Trophoblast cell (in vitro differentiated cells and primary cell): ENCODE results near the gene RNF168. TPM values are rescaled to one million over a fixed set of nuclear protein-coding genes. Genes with fewer than 3 reads are reported as not detected.
A peak's percentile ranks its signal among the peaks of the same experiment; 100 is the strongest.
"Not testable (repeated sequence)": the region's sequence is repeated elsewhere in the genome, so short reads cannot be mapped to it uniquely, and the experiment has no call there.

Experiments
- DNase-seq, 2 donors: peaks; one replicate each; pipeline ENCODE4 v3.0.0-alpha.2; 2016
- H2AFZ ChIP-seq: 2 replicates; pipeline ENCODE4 v1.6.1; 2013; ENCODE audit warnings: low read length, moderate library complexity, mild to moderate bottlenecking; ENCODE audit not compliant: insufficient read depth, poor library complexity
- H2AK5ac ChIP-seq: 2 replicates; pipeline ENCODE4 v1.6.1; 2013; ENCODE audit warnings: mild to moderate bottlenecking, low read length
- H2BK120ac ChIP-seq: 2 replicates; pipeline ENCODE4 v1.6.1; 2013; ENCODE audit warnings: low read length, mild to moderate bottlenecking, moderate library complexity; ENCODE audit not compliant: insufficient read depth, poor library complexity
- H2BK12ac ChIP-seq: 2 replicates; pipeline ENCODE4 v1.6.1; 2013; ENCODE audit warnings: mild to moderate bottlenecking, low read length, moderate library complexity
- H2BK5ac ChIP-seq: 2 replicates; pipeline ENCODE4 v1.6.1; 2013; ENCODE audit warnings: low read length, low read depth, moderate library complexity, mild to moderate bottlenecking; ENCODE audit not compliant: poor library complexity
- H3K14ac ChIP-seq: 2 replicates; pipeline ENCODE4 v1.6.1; 2013; ENCODE audit warnings: mild to moderate bottlenecking, low read length
- H3K18ac ChIP-seq: 2 replicates; pipeline ENCODE4 v1.6.1; 2013; ENCODE audit warnings: mild to moderate bottlenecking, low read length
- H3K23ac ChIP-seq: 2 replicates; pipeline ENCODE4 v1.6.1; 2013; ENCODE audit warnings: low read length
- H3K27ac ChIP-seq: 2 replicates; pipeline ENCODE4 v1.5.1; 2013; ENCODE audit warnings: low read depth, mild to moderate bottlenecking, inconsistent platforms, low read length, moderate library complexity
- H3K27me3 ChIP-seq: 2 replicates; pipeline ENCODE4 v1.6.1; 2013; ENCODE audit warnings: inconsistent platforms, mild to moderate bottlenecking, low read length, moderate library complexity; ENCODE audit not compliant: insufficient read depth
- H3K36me3 ChIP-seq, 2 experiments: 1 replicate in 1 of 2; 2 replicates in 1 of 2; pipeline ENCODE4 v1.6.1; 2013; ENCODE audit warnings: low read length in 2 of 2, mild to moderate bottlenecking in 2 of 2, moderate library complexity in 1 of 2; ENCODE audit not compliant: insufficient read depth in 2 of 2, control insufficient read depth in 1 of 2
- H3K4ac ChIP-seq: 2 replicates; pipeline ENCODE4 v1.6.1; 2013; ENCODE audit warnings: low read depth, mild to moderate bottlenecking, low read length, moderate library complexity
- H3K4me1 ChIP-seq, 2 experiments: 1 replicate in 1 of 2; 2 replicates in 1 of 2; pipeline ENCODE4 v1.6.1; 2013; ENCODE audit warnings: low read length in 2 of 2, mild to moderate bottlenecking in 2 of 2, moderate library complexity in 1 of 2; ENCODE audit not compliant: insufficient read depth in 2 of 2, control insufficient read depth in 1 of 2
- H3K4me2 ChIP-seq: 2 replicates; pipeline ENCODE4 v1.6.1; 2013; ENCODE audit warnings: inconsistent platforms, mild to moderate bottlenecking, low read length, moderate library complexity
- H3K4me3 ChIP-seq: 2 replicates; pipeline ENCODE4 v1.5.1; 2013; ENCODE audit warnings: mild to moderate bottlenecking, low read depth, low read length, inconsistent platforms
- H3K79me1 ChIP-seq: one replicate; pipeline ENCODE4 v1.6.1; 2013; ENCODE audit warnings: low read length
- H3K79me2 ChIP-seq: 2 replicates; pipeline ENCODE4 v1.6.1; 2013; ENCODE audit warnings: low read length, mild to moderate bottlenecking; ENCODE audit not compliant: control insufficient read depth, insufficient read depth, poor library complexity
- H3K9ac ChIP-seq: 2 replicates; pipeline ENCODE4 v1.6.1; 2013; ENCODE audit warnings: mild to moderate bottlenecking, low read length
- H3K9me3 ChIP-seq: 2 replicates; pipeline ENCODE4 v1.6.1; 2013; ENCODE audit warnings: low read depth, mild to moderate bottlenecking, control low read depth, inconsistent platforms, low read length; ENCODE audit not compliant: insufficient read depth
- H4K12ac ChIP-seq: 2 replicates; pipeline ENCODE4 v1.6.1; 2013; ENCODE audit warnings: low read depth, mild to moderate bottlenecking, low read length, moderate library complexity
- H4K8ac ChIP-seq: 2 replicates; pipeline ENCODE4 v1.6.1; 2013; ENCODE audit warnings: low read depth, mild to moderate bottlenecking, low read length, moderate library complexity
- H4K91ac ChIP-seq: one replicate; pipeline ENCODE4 v1.6.1; 2013; ENCODE audit warnings: low read depth, mild to moderate bottlenecking, low read length, moderate library complexity
- WGBS: extraction: QIAGEN DNeasy Blood & Tissue Kit; methylation state at CpG from one replicate; pipeline ENCODE4 v1.1.7; 2013; ENCODE audit warnings: missing lambda C conversion rate; ENCODE audit not compliant: insufficient read length, insufficient coverage; ENCODE audit errors: extremely low coverage; 5-methylcytosine and 5-hydroxymethylcytosine counted together
- polyA plus RNA-seq: library from polyadenylated mRNA; stranded (reverse); fragments of 200-250 nt; gene quantifications from 2 replicates; pipeline ENCODE4 v1.2.3, GENCODE V29; 2013

Gene RNF168, protein sequence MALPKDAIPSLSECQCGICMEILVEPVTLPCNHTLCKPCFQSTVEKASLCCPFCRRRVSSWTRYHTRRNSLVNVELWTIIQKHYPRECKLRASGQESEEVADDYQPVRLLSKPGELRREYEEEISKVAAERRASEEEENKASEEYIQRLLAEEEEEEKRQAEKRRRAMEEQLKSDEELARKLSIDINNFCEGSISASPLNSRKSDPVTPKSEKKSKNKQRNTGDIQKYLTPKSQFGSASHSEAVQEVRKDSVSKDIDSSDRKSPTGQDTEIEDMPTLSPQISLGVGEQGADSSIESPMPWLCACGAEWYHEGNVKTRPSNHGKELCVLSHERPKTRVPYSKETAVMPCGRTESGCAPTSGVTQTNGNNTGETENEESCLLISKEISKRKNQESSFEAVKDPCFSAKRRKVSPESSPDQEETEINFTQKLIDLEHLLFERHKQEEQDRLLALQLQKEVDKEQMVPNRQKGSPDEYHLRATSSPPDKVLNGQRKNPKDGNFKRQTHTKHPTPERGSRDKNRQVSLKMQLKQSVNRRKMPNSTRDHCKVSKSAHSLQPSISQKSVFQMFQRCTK
- 16.5 and 17.0 TPM in 2 replicates for polyA plus RNA-seq

DNA sequence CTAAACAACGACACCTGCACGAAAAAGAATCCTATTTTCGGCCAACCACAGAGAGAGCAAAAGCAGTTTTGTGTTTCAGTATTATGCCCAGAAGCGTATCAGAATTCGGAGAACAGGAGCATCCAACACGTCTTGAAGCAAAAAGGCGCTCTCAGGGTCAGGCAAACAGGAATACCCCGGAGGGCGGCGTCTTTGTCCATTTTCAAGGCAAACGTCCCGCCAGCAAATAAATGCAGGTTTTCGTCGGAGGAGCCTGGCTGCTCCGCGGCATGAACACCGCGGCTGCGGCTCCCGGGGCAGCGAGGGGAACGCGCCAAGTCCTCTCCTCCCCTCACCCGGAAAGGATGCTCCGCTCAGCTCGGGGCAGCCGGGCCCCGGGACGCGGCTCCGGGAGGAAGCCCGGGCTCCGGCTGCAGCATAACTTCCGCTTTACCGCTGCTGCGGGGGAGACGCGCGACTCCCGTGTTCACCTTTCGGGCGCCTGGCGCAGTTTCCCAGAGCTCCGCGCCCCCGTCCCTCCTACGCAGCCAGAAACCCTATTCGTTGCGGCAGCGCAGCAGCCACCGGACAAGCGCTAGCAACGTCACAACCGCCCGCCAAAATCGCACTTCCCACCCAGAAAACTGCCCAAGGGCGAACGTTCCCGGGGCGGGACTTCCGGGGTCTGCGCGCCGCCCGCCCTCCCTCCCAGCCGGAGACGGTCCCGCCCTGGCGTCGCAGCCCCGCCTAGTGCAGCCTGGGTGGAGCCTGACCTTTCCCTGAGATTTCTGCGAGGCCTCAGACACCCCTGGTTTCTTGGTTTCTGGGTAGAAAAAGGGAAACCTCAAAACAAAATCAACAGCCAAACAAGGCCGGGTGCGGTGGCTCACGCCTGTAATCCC lies at the start of gene RNF168:
RNF168 (minus strand) TSS at position 573 of the 881 bp plus-strand sequence. CDS start 595 bp downstream, outside the sequence.
- H3K9me3 ChIP-seq = no peaks in the 10 kb centered on the region
- peak within 1 kb of the TSS; percentile 95 for H3K27ac ChIP-seq
- peak within 1 kb of the TSS; percentile 97 for H3K14ac ChIP-seq
- peak within 1 kb of the TSS; percentile 97 for H2BK5ac ChIP-seq
- H2BK120ac ChIP-seq = peak within 1 kb of the TSS; percentile 96
- H3K79me2 ChIP-seq = peaks cover 28% of the 10 kb centered on the region
- peak within 1 kb of the TSS; percentile 94 for H4K8ac ChIP-seq
- H3K9ac ChIP-seq = peak within 1 kb of the TSS; percentile 83
- peak; percentile 90 to 97 for DNase-seq
- no CpG with 5 or more reads among the region's 75 CpGs for WGBS
- H3K4ac ChIP-seq = peak within 1 kb of the TSS; percentile 99
- H2AK5ac ChIP-seq = peak within 1 kb of the TSS; percentile 88
- H3K36me3 ChIP-seq = no peaks in the 10 kb centered on the region
- peak within 1 kb of the TSS; percentile 84 for H3K4me3 ChIP-seq
- peaks cover 25% of the 10 kb centered on the region for H3K79me1 ChIP-seq
- peak within 1 kb of the TSS; percentile 91 for H4K12ac ChIP-seq
- H3K27me3 ChIP-seq = no peaks in the 10 kb centered on the region
- peak within 1 kb of the TSS; percentile 92 for H4K91ac ChIP-seq
- H2BK12ac ChIP-seq = peak within 1 kb of the TSS; percentile 95
- H3K4me1 ChIP-seq = peaks cover 5% of the 10 kb centered on the region in 2 experiments
- peak within 1 kb of the TSS; percentile 65 for H3K4me2 ChIP-seq
- peak within 1 kb of the TSS; percentile 99 for H2AFZ ChIP-seq
- no peak within 1 kb of the TSS for H3K23ac ChIP-seq
- H3K18ac ChIP-seq = peak within 1 kb of the TSS; percentile 98

DNA sequence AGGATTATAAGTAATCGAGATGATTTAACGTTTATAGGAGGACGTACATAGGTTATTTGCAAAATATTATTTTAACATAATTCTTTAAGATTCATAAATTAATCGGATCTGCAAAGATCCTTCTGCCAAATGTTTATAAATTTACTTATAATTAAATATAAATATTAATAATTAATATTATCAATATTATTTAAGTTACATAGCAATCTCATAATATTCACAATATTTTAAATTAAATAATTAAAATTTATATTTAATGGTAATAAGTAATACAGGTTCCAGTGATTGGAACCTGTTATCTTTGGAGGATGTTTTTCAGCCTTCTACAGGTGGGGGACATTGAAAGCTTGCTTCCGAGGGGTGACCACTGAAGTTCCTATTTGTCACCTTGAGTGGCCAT lies 48.7 kb upstream of the RNF168 start:
- Histone ChIP-seq H2BK12ac (no peak overlapping the region), H3K9me3 (peaks cover 7% of the 10 kb centered on the region), H3K14ac (no peak overlapping the region), H3K27me3 (no peaks in the 10 kb centered on the region), H3K79me1 (no peaks in the 10 kb centered on the region), H3K18ac (no peak overlapping the region), H2BK5ac (no peak overlapping the region), H3K4ac (no peak overlapping the region), H2AK5ac (no peak overlapping the region), H2AFZ (no peak overlapping the region), H4K91ac (no peak overlapping the region), H3K4me3 (no peak overlapping the region), H3K36me3 (no peaks in the 10 kb centered on the region), H3K4me2 (no peak overlapping the region), H3K4me1 (no peaks in the 10 kb centered on the region), H3K23ac (no peak overlapping the region), H4K8ac (no peak overlapping the region), H2BK120ac (no peak overlapping the region), H3K27ac (no peak overlapping the region), H3K9ac (no peak overlapping the region), H3K79me2 (no peaks in the 10 kb centered on the region), H4K12ac (no peak overlapping the region)
- WGBS = no CpG with 5 or more reads among the region's 5 CpGs
- no peak for DNase-seq

DNA sequence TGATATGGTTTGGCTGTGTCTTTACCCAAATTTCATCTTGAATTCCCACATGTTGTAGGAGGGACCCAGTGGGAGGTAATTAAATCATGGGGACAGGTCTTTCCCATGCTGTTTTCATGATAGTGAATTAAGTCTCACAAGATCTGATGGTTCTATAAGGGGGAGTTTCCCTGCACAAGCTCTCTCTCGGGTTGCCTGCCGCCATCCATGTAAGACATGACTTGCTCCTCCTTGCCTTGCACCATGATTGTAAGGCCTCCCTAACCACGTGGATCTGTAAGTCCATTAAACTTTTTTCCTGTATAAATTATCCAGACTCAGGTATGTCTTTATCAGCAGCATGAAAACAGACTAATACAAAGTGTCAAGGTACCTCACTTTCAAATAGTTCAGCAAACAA lies 46.6 kb upstream of the RNF168 start:
- H3K36me3 ChIP-seq, H2BK12ac ChIP-seq, H3K4me1 ChIP-seq, H3K23ac ChIP-seq, H3K9me3 ChIP-seq, H3K79me2 ChIP-seq, DNase-seq, H2AK5ac ChIP-seq, H3K79me1 ChIP-seq, H4K91ac ChIP-seq, H3K4me2 ChIP-seq, H3K27me3 ChIP-seq, H2AFZ ChIP-seq, H3K9ac ChIP-seq, H4K12ac ChIP-seq, H4K8ac ChIP-seq, H3K18ac ChIP-seq, H2BK5ac ChIP-seq, H3K4me3 ChIP-seq, H3K27ac ChIP-seq, H2BK120ac ChIP-seq, H3K14ac ChIP-seq, H3K4ac ChIP-seq: not testable (repeated sequence)
- no CpG with 5 or more reads among the region's 3 CpGs for WGBS

DNA sequence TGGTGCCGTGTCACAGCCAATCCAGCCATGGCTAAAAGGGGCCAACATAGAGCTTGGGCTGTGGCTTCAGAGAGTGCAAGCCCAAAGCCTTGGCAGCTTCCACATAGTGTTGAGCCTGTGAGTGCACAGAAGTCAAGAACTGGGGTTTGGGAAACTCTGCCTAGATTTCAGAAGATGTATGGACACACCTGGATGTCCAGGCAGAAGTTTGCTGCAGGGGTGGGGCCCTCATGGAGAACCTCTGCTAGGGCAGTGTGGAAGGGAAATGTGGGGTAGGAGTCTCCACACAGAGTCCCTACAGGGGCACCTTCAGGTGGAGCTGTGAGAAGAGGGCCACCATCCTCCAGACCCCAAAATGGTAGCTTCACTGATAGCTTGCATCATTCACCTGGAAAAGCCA lies 45.7 kb upstream of the RNF168 start:
- not testable (repeated sequence) for H3K4me2 ChIP-seq, H3K27me3 ChIP-seq, H3K36me3 ChIP-seq, H3K27ac ChIP-seq, H3K9me3 ChIP-seq, H3K14ac ChIP-seq, H3K79me1 ChIP-seq, H2AK5ac ChIP-seq, H3K4me1 ChIP-seq, H2BK5ac ChIP-seq, H3K9ac ChIP-seq, H2BK120ac ChIP-seq, H2AFZ ChIP-seq, H3K23ac ChIP-seq, H4K12ac ChIP-seq, H3K79me2 ChIP-seq, DNase-seq, H3K4ac ChIP-seq, H3K18ac ChIP-seq, H4K91ac ChIP-seq, H4K8ac ChIP-seq, H2BK12ac ChIP-seq, H3K4me3 ChIP-seq
- WGBS = no CpG with 5 or more reads among the region's 1 CpG
